Neutrophil (primary cell): ENCODE measurements around the gene TEX30.

ENCODE experiments used
- H3K27ac ChIP-seq: fragments of 200-600 bp; sonication (generic); 2 replicates; pipeline ENCODE4 v1.5.1; 2016; ENCODE audit warnings: mild to moderate bottlenecking, moderate library complexity
- H3K27me3 ChIP-seq: fragments of 200-600 bp; sonication (generic); 2 replicates; pipeline ENCODE4 v1.6.0; 2016; ENCODE audit warnings: mild to moderate bottlenecking
- H3K36me3 ChIP-seq: fragments of 200-600 bp; sonication (generic); 2 replicates; pipeline ENCODE4 v1.5.1; 2017
- H3K4me1 ChIP-seq, 2 experiments: fragments of 200-600 bp in 1 of 2; sonication (generic) in 1 of 2; 1 replicate in 1 of 2; 2 replicates in 1 of 2; pipeline versions ENCODE4 v1.5.1 to v1.6.1; 2013 to 2016; ENCODE audit warnings: low read depth in 1 of 2, low read length in 1 of 2, mild to moderate bottlenecking in 1 of 2, moderate library complexity in 1 of 2; ENCODE audit not compliant: control insufficient read depth in 1 of 2, insufficient read depth in 1 of 2
- H3K4me3 ChIP-seq, 2 experiments: fragments of 200-600 bp in 1 of 2; sonication (generic) in 1 of 2; 1 replicate in 1 of 2; 2 replicates in 1 of 2; pipeline ENCODE4 v1.5.1; 2013 to 2016; ENCODE audit warnings: low read depth in 1 of 2, low read length in 1 of 2, mild to moderate bottlenecking in 1 of 2, moderate library complexity in 1 of 2
- H3K9me3 ChIP-seq: fragments of 200-600 bp; sonication (generic); 2 replicates; pipeline ENCODE4 v1.5.1; 2016
- TF ChIP-seq, protein P1 (sequence below): fragments of 200-600 bp; sonication (generic); IDR thresholded peaks from 2 replicates; pipeline ENCODE4 v1.5.1; 2016; ENCODE audit warnings: antibody characterized with exemption

The TEX30 gene

DNA sequence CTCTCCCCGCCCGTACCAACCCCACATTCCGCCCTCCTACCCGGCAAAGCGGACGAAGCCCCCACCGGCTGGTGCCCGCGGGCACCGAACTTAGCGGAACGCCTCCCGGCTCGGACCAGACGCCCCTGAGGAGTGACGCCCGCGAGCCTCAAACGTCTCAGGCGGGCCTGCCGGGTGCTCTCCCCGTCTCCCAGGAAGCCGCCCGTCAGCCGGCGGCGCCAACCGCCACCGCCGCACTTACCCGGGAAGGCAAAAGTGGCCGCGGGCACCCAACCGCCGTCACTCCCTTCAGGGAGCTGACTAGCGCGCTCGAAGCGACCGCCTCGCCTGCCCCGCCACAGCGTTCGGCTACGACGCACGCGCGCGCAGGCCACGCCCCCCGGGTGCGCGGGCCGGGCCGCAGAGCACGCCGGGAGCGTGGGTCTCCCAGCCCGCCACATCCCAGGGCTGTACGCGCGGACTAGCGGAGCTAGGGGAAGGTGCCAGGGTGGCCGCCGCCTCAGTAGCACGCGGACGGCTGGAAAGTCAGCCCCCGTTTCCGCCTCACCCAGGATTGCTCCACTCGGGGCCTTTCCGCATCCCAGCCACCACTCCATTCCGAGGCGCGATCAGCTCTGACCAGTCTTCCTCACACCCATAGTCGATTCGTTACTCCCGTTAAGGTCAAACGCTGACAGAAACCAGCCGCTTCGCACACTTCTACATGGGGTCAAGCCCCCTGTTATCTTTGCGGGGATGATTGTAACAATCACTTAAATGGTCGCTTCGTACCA, at the start of gene TEX30:
Gene TEX30, minus strand, starts transcription at position 346 of the 773 bp plus-strand sequence. CDS start 3,760 bp downstream, outside the sequence.
- Histone ChIP-seq H3K27ac (peak within 1 kb of the TSS; percentile 63), H3K4me1 (peaks cover 27 to 28% of the 10 kb centered on the region in 2 experiments), H3K27me3 (peaks cover 8% of the 10 kb centered on the region), H3K9me3 (no peaks in the 10 kb centered on the region), H3K36me3 (no peaks in the 10 kb centered on the region), H3K4me3 (peak within 1 kb of the TSS; percentile 79 to 85)
- TF ChIP-seq, protein P1, sequence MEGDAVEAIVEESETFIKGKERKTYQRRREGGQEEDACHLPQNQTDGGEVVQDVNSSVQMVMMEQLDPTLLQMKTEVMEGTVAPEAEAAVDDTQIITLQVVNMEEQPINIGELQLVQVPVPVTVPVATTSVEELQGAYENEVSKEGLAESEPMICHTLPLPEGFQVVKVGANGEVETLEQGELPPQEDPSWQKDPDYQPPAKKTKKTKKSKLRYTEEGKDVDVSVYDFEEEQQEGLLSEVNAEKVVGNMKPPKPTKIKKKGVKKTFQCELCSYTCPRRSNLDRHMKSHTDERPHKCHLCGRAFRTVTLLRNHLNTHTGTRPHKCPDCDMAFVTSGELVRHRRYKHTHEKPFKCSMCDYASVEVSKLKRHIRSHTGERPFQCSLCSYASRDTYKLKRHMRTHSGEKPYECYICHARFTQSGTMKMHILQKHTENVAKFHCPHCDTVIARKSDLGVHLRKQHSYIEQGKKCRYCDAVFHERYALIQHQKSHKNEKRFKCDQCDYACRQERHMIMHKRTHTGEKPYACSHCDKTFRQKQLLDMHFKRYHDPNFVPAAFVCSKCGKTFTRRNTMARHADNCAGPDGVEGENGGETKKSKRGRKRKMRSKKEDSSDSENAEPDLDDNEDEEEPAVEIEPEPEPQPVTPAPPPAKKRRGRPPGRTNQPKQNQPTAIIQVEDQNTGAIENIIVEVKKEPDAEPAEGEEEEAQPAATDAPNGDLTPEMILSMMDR: peak; percentile 5

DNA sequence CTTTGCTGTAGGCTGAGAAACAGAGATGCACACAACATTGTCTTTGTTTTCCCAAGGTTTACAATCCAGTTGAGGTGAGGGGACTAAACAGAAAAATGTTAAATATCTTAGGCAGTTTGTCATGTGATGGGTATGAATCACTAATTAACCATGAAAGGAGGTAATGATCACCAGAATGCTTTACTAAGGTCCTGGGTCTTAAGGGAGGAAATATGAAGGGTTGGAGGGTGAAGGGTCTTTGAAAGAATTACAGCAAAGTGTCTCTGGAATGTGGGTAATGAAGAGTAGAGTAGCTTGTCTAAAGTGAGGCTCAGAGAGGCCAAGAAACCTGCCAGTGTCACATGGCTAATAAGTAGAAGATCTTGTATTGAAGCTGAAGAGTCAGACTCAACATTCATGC, 44.3 kb upstream of the TEX30 start:
- Histone ChIP-seq H3K9me3 (no peaks in the 10 kb centered on the region), H3K27ac (no peak overlapping the region), H3K4me3 (no peak overlapping the region), H3K27me3 (no peaks in the 10 kb centered on the region), H3K36me3 (no peaks in the 10 kb centered on the region), H3K4me1 (no peaks in the 10 kb centered on the region)
- TF ChIP-seq, protein P1: no peak

DNA sequence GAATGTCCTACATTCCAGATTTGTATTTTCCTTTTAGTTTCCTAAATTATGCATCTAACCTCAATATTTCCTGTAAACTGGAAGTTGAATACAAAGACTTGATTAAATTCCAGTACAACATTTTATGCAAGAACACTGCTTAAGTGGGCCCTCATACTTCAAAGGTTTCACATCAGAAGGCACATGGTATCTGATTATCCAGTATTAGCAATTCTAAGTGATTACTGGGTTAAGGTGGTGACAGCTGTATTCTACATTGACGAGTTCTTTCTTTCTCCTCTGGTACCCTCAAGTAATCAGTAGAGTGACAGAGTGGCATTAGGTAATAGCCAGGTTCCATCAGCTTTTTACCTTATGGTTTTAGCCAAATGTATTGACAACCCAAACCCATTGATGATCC, 43.7 kb upstream of the TEX30 start:
- Histone ChIP-seq H3K27ac (no peak overlapping the region), H3K9me3 (no peaks in the 10 kb centered on the region), H3K36me3 (no peaks in the 10 kb centered on the region), H3K4me3 (no peak overlapping the region), H3K27me3 (no peaks in the 10 kb centered on the region), H3K4me1 (no peaks in the 10 kb centered on the region)
- TF ChIP-seq, protein P1: no peak

DNA sequence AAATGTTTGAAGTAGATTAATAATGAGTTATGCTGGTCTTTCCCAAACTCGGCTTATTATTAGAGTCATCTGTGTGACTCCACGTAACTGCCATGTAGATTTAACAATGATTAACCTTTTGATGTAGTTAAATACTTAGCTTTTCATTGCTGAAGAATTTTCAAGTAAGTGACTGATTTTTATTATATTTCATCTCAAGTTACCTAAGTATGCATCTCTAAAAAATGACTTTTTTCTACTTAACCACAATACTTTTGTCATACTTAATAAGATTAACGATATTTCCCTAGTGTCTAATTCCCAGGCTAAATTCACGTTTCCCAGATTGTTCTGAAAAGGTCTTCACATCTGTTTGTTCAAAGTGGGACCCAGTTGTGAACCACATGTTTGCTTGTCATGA, 43.1 kb upstream of the TEX30 start:
- H3K27me3 ChIP-seq: no peaks in the 10 kb centered on the region
- H3K4me1 ChIP-seq: no peaks in the 10 kb centered on the region
- H3K9me3 ChIP-seq: no peaks in the 10 kb centered on the region
- TF ChIP-seq, protein P1: no peak
- no peaks in the 10 kb centered on the region for H3K36me3 ChIP-seq
- no peak overlapping the region for H3K27ac ChIP-seq
- H3K4me3 ChIP-seq: no peak overlapping the region

DNA sequence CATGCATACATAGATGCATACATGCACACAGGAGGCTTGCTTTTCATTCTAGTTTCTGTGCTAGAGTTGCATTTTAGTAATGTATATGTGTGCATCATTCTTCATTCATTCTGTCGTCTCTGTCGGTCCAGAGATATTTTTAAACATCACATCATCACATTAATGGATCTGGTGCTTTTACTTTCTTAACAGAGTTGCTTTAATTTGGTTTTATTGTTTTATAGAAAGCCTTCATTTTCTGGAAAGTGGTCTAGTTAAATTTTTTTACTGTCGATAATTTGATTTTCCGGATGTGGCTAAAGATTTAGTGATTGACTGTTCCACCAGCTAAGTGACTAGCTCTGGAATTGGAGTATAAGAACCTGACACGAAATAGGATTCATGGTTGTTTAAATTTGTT, 42.2 kb upstream of the TEX30 start:
- H3K27ac ChIP-seq: no peak overlapping the region
- H3K36me3 ChIP-seq: no peaks in the 10 kb centered on the region

More for the DNA sequence above, 42.2 kb upstream of the TEX30 start:
- Histone ChIP-seq H3K4me3 (no peak overlapping the region), H3K4me1 (no peaks in the 10 kb centered on the region), H3K27me3 (no peaks in the 10 kb centered on the region), H3K9me3 (no peaks in the 10 kb centered on the region)
- TF ChIP-seq, protein P1: no peak
